LHCN-M2 (cell line): ENCODE measurements around the gene PRXL2B. TPM values are rescaled to one million over a fixed set of nuclear protein-coding genes. Genes with fewer than 3 reads are reported as not detected.

Source experiments
- DNase-seq: peaks from one replicate; pipeline ENCODE4 v3.0.0-alpha.2; 2012; ENCODE audit warnings: low read depth
- total RNA-seq: library from RNA; depleted of rRNA; stranded (reverse); fragments of >200 nt; gene quantifications from 2 replicates; pipeline ENCODE4 v1.2.3, GENCODE V29; 2014

The PRXL2B gene
- total RNA-seq, 1 experiment from 2014 or later: 40.7 TPM

DNA sequence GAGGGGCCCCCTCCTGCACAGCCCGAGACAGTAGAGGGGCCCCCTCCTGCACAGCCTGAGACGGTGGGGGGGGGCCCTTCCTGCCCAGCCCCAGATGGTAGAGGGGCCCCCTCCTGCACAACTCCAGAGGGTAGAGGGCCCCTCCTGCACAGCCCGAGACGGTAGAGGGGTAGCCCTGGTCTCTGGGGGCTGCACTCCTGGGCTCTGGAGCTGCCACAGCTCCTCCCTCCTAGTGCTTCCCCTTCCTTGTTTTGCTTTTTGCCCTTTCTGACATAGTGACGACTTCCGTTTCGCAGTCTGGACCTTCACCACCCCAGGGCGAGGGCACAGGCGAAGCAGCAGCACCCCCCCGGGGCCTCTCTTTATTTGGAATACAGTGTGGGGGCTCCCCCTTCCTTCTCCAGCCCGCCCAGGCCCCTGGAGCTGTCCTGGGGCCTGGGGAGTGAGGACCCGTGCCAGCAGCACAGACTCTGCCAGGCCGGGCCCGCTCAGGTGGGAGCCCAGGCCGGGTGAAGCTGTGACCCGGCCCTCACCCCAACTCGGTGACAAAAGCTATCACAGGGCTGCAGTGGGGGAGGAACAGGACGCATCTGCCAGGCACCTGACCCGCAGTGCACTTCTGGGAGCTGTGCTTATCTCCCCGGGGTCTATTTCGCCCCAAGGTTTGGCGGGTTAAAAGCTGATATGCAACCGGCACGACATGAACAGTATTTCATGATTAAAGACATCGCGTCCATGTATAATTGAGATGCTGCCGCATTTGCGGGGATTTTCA is 1.1 kb upstream of the PRXL2B start:
- DNase-seq: peak; percentile 49

DNA sequence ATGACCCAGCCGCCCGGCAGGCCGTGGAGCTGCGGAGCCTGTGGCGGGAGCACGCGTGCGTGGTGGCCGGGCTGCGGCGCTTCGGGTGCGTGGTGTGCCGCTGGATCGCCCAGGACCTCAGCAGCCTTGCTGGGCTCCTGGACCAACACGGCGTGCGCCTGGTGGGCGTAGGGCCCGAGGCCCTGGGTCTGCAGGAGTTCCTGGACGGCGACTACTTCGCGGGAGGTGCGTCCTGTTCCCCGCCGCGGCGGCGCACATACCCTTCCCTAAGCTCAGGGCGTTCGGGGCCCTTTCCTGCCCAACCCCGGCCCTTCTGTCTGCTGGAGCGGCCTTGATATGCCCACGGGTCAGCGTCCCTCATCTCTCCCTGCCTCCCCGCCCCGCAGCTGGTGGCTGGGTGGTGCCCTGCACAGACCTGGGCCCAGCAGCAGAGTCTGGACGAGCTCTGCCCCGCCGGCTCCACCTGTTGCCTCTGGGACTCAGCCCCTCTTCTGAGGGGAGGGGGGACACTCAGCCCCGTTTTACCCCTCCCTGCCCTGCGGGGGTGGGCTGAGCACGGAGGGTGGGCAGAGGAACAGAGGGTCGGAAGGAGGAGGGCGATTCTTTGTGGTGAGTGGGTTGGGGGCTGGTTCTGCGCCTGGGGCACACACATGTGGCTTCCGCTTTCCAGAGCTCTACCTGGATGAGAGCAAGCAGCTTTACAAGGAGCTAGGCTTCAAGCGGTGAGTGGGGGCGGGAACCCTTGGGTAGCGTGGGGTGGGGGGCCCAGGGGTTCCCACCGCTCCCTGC is 688 bp downstream of the PRXL2B start:
- peak; percentile 16 for DNase-seq

- no peak for DNase-seq
These were observed 1.4 kb downstream of the PRXL2B start for GRCh38 chr1:2587860-2588571.

DNA sequence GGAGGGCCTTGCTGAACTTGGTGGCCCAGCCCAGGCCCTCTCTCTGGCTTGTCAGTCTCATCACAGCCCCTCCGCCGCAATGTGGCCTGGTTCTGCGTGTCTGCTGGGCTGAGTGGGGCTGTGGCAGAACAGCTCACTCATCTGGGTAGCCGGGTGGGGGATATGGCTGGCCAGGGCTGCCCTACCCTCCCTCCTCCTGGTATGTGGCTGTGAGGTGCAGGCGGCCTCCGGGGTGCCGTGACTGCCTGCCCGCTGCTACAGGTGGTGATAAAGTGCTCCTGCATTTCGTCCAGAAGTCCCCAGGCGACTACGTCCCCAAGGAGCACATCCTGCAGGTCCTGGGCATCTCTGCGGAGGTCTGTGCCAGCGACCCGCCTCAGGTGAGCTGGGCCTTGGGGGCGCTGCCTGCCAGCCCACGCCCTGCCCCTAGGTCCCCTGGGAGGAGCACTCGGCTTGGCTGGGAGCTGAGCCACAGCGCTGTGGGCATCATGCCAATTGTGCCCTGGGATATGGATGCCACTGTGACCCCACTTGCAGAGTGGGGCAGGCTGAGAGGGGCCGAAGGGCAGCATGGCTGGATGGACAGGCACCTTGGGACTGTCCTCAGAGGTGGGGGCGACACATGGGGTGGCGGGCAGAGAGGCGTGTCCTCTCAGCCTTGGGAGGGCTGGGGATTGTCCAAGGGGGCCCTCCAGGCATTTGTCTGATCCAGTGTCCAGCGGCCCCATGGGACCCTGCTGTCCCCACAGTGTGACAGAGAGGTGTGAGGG is 2.3 kb downstream of the PRXL2B start:
- no peak for DNase-seq

GRCh38 chr1:2589431-2590232 is 3.1 kb downstream of the PRXL2B start:
- no peak for DNase-seq

- DNase-seq: no peak
These were observed 3.9 kb downstream of the PRXL2B start for GRCh38 chr1:2590233-2591141.

DNA sequence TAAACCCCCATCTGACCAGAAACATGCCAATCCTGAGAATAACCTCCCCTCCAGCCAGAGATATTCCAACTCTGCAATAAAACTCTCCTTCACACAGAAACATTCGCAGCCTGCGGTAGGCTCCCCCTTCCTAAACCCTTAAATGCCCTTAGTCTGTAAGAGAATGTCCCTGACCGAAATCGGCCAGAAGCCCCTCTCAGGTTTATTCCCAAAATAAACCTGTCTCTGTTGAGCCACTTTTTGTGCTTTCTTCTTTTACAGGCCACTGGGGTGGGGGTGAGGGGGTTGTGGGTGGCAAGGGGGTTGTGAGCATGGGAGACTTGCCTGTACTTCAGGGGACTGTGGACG is 4.6 kb downstream of the PRXL2B start:
- DNase-seq: no peak

DNA sequence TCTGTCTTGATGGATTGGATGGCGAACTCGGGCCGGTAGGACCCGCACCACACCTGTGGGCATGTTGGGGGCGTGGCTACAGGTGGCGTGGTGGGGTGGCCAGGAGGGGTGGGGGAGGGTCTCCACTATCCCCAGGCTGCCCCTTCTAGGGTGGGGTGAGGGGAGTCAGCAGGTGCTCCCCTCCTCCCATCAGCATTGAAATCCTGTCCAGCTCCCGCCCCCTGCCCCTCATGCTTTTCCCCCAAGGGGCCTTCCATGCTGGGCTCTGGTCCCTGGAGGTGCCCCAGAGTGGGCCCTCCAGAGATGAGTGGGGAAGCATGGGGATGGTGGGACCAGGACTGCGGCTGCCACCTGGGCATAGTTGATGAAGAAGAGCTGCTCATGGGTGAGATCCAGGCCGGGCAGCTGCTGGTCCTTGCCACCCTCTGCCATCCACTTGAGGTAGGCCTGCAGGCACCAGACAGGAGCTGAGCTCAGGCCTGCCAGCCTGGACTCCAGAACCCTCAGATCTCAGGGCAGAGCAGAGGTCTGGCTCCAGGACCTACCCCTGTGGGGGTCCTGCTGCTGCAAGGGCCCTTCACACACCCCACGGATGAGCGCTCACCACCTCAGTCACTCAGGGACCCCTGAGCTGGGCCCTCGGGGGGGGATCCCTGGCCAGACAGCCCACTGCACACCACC is 5.1 kb downstream of the PRXL2B start:
- no peak for DNase-seq

GRCh38 chr1:2592672-2593071 is 6.1 kb downstream of the PRXL2B start:
- no peak for DNase-seq

- DNase-seq: no peak
These were observed 6.8 kb downstream of the PRXL2B start for GRCh38 chr1:2593251-2593878.

GRCh38 chr1:2594001-2594640 is 7.5 kb downstream of the PRXL2B start:
- DNase-seq: no peak

- DNase-seq: no peak
These were observed 8.1 kb downstream of the PRXL2B start for GRCh38 chr1:2594641-2595131.

- no peak for DNase-seq
These were observed 8.8 kb downstream of the PRXL2B start for GRCh38 chr1:2595261-2595811.

- no peak for DNase-seq
These were observed 9.4 kb downstream of the PRXL2B start for GRCh38 chr1:2595812-2596529.

DNA sequence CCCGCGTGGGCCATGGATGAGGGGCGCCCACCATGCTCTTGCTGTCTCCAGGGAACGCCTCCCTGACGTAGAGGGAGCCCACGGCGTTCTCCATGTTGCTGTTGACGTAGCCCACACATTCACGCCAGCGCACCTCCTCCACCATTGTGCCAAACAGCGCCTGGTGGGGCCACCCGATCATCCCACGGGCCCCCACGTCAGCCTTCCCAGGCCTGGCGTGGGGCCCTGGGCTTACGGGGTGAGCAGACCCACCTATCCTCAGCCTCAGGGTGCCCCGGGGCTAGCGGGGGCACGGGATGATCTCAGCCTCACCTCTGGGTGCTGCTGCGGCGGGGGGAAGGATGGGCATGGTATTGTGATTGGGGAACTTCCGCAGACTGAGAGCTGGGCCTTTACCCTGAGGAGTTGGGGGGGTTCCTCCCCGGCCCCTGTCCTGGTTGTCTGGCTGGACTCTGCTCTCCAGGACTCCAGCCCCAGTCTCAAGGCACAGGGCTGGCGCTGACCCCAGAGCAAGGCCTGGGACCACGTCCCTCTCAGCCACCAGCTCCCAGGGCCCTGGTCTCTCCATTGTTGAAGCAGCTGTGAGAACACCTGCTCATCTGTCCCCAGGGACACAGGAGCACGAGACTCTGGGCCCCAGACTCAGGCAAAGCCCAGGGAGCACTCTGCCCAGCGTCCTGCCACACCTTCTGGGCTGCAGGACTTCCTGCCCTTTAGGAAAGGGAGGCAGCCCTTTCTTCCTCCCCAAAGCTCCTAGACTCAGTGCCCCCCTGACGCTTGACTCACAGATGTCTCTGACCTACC is 10.2 kb downstream of the PRXL2B start:
- no peak for DNase-seq
